ENCODE data around the gene CCNE1.
"Not testable (repeated sequence)": the region's sequence is repeated elsewhere in the genome, so short reads cannot be mapped to it uniquely, and the experiment has no call there.

Gene CCNE1

DNA sequence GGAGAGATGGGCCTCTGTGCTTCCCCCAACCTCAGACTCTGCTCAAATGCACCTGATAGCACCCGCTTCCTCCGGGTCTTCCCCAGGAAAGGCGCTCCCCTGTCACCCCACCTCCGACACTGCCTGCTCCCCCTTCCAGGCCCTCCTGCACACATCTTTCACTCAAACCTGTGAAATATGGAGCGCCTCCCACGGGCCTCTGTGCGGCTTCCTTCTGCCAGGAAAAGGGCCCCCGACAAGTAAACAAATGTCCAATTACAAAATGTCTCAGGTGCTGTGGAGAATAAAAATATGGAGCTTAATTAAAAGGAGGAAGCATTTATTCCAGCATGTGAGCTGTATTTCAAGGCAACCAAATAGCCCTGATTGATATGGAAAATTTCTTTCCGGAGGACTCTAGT is 15.6 kb upstream of the CCNE1 start:
- no peak for DNase-seq (ENCODE audit: low read depth)
- no peak overlapping the region for H3K4me3 ChIP-seq (ENCODE audit: control insufficient read depth, low read depth, low read length)
- TF ChIP-seq, protein P1, sequence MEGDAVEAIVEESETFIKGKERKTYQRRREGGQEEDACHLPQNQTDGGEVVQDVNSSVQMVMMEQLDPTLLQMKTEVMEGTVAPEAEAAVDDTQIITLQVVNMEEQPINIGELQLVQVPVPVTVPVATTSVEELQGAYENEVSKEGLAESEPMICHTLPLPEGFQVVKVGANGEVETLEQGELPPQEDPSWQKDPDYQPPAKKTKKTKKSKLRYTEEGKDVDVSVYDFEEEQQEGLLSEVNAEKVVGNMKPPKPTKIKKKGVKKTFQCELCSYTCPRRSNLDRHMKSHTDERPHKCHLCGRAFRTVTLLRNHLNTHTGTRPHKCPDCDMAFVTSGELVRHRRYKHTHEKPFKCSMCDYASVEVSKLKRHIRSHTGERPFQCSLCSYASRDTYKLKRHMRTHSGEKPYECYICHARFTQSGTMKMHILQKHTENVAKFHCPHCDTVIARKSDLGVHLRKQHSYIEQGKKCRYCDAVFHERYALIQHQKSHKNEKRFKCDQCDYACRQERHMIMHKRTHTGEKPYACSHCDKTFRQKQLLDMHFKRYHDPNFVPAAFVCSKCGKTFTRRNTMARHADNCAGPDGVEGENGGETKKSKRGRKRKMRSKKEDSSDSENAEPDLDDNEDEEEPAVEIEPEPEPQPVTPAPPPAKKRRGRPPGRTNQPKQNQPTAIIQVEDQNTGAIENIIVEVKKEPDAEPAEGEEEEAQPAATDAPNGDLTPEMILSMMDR (conservative IDR thresholded peaks at IDR 0.05; ENCODE audit: control insufficient read depth, insufficient read depth, low read depth, low read length) = no peak

DNA sequence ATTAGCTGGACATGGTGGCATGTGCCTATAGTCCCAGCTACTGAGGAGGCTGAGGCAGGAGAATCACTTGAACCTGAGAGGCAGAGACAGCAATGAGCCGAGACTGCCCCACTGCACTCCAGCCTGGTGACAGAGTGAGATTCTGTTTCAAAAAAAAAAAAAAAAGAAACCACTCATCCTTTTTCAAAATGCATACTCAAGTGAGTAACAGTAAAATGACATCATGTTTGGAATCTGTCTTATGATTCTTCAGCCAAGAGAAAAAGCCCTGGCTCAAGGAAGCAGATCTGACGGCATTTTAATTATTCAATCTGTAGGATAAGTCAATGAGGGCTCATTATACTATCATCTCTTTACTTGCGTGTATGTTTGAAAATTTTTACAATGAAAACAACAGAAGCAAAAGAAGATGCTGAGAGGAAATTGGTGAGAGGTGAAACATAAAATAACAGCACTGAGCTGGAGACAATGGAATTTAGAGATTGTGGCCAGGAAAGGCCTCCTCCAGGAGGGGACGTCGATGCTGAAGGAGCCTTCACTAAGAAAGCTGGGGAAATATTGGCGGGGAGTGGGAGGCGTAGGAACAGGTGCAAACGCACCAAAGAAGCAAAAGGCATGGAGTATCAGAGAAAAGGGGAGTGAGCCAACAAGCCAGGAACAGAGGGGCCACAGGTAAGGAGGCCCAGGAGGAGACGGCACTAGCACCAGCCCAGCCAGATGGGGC is 12.9 kb upstream of the CCNE1 start:
- DNase-seq (ENCODE audit: low read depth) = peak; percentile 65
- no peak overlapping the region for H3K4me3 ChIP-seq (ENCODE audit: control insufficient read depth, low read depth, low read length)
- TF ChIP-seq, protein P1 (conservative IDR thresholded peaks at IDR 0.05; ENCODE audit: control insufficient read depth, insufficient read depth, low read depth, low read length) = no peak

DNA sequence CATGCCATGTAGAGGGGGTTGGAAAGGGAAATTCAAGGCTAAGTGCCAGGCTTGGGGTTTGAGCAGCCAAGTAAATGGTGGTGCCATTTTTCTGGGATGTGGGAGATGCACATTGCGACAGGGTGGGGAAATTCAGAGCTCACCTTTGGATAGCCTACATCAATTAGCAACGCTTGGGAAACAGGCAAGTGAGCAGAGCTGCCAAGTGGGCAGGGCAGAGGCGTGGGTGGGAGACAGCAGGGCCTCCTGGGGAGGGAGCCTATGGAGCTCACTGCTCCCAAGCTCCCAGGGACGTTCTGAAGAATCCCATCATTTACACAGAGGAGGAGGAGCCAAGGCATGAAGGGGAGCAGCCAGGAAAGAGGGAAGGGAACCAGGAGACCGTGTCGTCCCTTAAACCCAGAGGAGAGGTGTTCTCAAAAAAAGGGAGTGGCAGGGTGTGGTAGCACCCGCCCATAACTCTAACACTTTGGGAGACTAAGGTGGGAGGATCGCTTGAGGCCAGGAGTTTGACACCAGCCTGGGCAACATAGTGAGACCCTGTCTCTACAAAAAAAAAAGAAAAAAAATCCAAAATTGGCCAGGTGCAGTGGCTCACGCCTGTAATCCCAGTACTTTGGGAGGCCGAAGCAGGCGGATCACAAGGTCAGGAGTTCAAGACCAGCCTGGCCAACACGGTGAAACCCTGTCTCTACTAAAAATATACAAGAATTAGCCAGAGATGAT is 11.5 kb upstream of the CCNE1 start:
- no peak for DNase-seq (ENCODE audit: low read depth)
- no peak overlapping the region for H3K4me3 ChIP-seq (ENCODE audit: control insufficient read depth, low read depth, low read length)
- TF ChIP-seq, protein P1 (conservative IDR thresholded peaks at IDR 0.05; ENCODE audit: control insufficient read depth, insufficient read depth, low read depth, low read length) = no peak

DNA sequence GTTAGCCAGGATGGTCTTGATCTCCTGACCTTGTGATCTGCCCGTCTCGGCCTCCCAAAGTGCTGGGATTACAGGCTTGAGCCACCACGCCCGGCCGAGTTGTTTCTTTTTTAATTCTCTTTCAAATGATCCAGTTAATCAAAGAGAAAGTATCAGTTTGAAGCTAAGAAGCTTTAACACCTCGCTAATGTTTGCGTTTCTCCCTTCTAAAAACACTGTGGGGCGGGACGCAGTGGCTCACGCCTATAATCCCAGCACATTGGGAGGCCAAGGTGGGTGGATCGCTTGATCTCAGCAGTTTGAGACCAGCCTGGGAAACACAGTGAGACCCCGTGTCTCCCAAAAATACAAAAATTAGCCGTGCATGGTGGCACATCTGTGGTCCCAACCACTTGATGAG is 7.8 kb upstream of the CCNE1 start:
- not testable (repeated sequence) for H3K4me3 ChIP-seq (ENCODE audit: control insufficient read depth, low read depth, low read length); DNase-seq (ENCODE audit: low read depth)

DNA sequence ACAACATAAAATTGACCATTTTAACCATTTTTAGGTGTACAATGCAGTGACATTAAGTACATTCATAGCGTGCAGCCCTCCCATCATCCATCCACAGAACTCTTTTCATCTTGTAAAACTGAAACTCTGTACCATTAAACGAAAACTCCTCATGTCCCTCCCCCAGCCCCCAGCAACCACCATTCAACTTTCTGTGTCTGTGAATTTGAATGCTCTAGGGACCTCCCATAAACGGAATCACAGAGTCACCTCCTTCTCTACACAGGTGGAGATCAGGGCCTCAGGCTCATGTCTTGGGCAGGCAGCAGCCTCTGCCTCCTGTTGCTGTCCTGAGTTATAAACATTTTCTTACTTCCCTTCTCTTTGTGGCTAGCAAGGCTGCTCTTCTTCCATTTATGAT is 7.3 kb upstream of the CCNE1 start:
- no peak overlapping the region for H3K4me3 ChIP-seq (ENCODE audit: control insufficient read depth, low read depth, low read length)
- TF ChIP-seq, protein P1 (conservative IDR thresholded peaks at IDR 0.05; ENCODE audit: control insufficient read depth, insufficient read depth, low read depth, low read length) = no peak
- DNase-seq (ENCODE audit: low read depth) = no peak

DNA sequence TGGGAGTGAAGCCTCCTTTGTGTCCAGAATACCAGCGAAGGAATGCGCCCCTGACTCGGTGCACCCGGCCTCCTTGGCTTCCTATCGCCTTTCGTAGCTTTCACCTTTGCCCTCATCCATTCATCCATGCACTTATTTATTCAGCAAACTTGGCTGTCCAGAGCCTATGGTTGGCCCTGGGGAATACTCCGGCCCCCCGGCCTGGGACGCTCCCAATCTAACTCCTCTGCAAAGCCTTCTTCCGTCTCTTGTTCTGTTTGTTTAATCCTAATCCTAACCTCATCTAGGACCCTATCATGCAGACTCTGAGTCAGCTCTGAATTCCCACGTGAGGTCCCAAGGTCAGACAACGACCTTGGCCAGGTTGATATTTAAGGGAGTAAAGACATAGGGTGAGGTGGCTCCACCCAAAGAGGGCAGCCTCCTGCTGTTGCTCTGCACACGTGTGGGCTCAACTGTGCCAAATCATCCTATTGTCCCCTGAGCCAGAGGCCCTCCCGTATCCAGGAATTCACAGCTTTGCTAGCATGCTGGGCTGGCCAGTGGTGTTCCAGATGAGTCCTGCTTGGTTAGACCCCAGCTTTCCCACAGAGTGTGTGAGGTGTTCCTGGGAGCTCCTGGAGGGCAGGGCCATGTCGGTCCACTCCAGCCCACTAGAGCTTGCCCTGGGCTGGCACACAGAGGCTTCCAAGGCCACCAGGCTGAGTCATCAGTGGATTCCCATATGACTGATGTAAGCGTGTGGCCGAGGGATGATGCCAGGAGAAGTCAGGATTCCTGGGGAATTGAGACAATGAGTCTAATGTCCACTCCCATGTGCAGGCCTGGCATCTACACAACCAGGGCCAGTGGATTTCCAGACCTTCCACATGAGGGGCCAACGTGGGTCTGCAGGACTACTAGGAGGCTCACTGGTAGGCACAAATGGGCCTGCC is 6.5 kb upstream of the CCNE1 start:
- H3K4me3 ChIP-seq (ENCODE audit: control insufficient read depth, low read depth, low read length) = no peak overlapping the region
- DNase-seq (ENCODE audit: low read depth) = peak; percentile 49
- TF ChIP-seq, protein P1 (conservative IDR thresholded peaks at IDR 0.05; ENCODE audit: control insufficient read depth, insufficient read depth, low read depth, low read length) = no peak
